ENCODE results near the gene ANKS1B. TPM values are rescaled to one million over a fixed set of nuclear protein-coding genes. Genes with fewer than 3 reads are reported as not detected.

ANKS1B gene
- total and polyA plus RNA-seq, 2 of the 4 experiments (the other 2 are of a cell fraction) = 0.17 to 0.18 TPM

- WGBS, 2 experiments (ENCODE audit: extremely low coverage in 2 of 2, insufficient read length in 1 of 2) = no CpG with 5 or more reads among the region's 4 CpGs
- Histone ChIP-seq H3K79me1 (ENCODE audit: low read depth in 1 of 2, low read length in 2 of 2) (no peaks in the 10 kb centered on the region), H3K18ac (ENCODE audit: low read depth, low read length) (no peak overlapping the region), H4K91ac (ENCODE audit: insufficient read depth, low read depth, low read length) (no peak overlapping the region), H2BK20ac (ENCODE audit: low read depth, low read length) (no peak overlapping the region), H3K9ac (ENCODE audit: low read depth, low read length) (no peak overlapping the region), H4K20me1 (ENCODE audit: insufficient read depth, low read length) (no peaks in the 10 kb centered on the region), H3K56ac (ENCODE audit: extremely low read depth, insufficient read depth, low read length) (no peak overlapping the region), H3K27ac (ENCODE audit: insufficient read depth, low read length) (no peak overlapping the region), H2BK5ac (ENCODE audit: low read depth, low read length, poor library complexity, severe bottlenecking) (no peak overlapping the region), H3K36me3 (ENCODE audit: control insufficient read depth, insufficient read depth, low read length) (peaks cover 8% of the 10 kb centered on the region), H3K4me1 (ENCODE audit: control insufficient read depth, insufficient read depth, low read length) (peaks cover 13% of the 10 kb centered on the region; the same call in 1 of the 2 replicates), H3K4me2 (ENCODE audit: low read depth, low read length) (peak overlapping the region; percentile 41; the same call in 1 of the 2 replicates), H3K4ac (ENCODE audit: low read depth, low read length) (no peak overlapping the region), H2AFZ (replicated peaks; ENCODE audit: low read length, poor library complexity) (no peak overlapping the region), H3K9me1 (ENCODE audit: insufficient read depth, low read length) (peaks cover 9% of the 10 kb centered on the region), H2BK120ac (ENCODE audit: low read depth, low read length) (no peak overlapping the region), H2AK5ac (ENCODE audit: low read depth, low read length) (no peak overlapping the region), H2AK9ac (replicated peaks; ENCODE audit: low read depth, low read length, poor library complexity) (no peak overlapping the region), H3K27me3 (ENCODE audit: control insufficient read depth, insufficient read depth, low read length) (no peaks in the 10 kb centered on the region), H2BK15ac (ENCODE audit: low read depth, low read length) (no peak overlapping the region), H3K14ac (replicated peaks; ENCODE audit: low read depth, low read length) (peak overlapping the region; percentile 17; the same call in 1 of the 2 replicates), H3K23ac (ENCODE audit: low read depth, low read length) (no peak overlapping the region), H3K9me3 (ENCODE audit: control insufficient read depth, insufficient read depth, low read length) (no peaks in the 10 kb centered on the region), H4K5ac (ENCODE audit: low read depth, low read length) (no peak overlapping the region), H4K8ac (ENCODE audit: low read depth in 2 of 2, low read length in 2 of 2) (no peak overlapping the region), H3K4me3 (ENCODE audit: insufficient read depth, low read depth, low read length) (no peak overlapping the region)
- in situ Hi-C loops (cut with MboI; ENCODE audit: low sequenced_read_pairs) (no loop called here), dilution Hi-C loops (cut with HindIII; ENCODE audit: low sequenced_read_pairs, unreplicated experiment) (no loop called here), intact Hi-C loops (cut with micrococcal nuclease) (no loop called here)
- no TSS peak for BruUV-seq (replicated peaks)
- ChIA-PET POLR2A (ENCODE audit: unreplicated experiment) (no interaction called here), CTCF (interaction anchor here (0.6 kb wide), 2 partner anchors 13 to 321 kb away, joined by 3 read pairs; no protein-coding TSS in a partner anchor)
- DNase-seq (peak; percentile 10), ATAC-seq (ENCODE audit: low read depth) (peak; percentile 42)
- TF ChIP-seq MXI1 (IDR thresholded peaks at IDR 0.05; ENCODE audit: borderline replicate concordance, low read depth, low read length) (no peak), ELK1 (IDR thresholded peaks at IDR 0.05; ENCODE audit: borderline replicate concordance, low read depth, low read length) (no peak), NFE2L2 (IDR thresholded peaks at IDR 0.05; ENCODE audit: low read depth, low read length) (no peak), BHLHE40 (IDR thresholded peaks at IDR 0.05; ENCODE audit: low read depth, low read length) (no peak), POLR2A (IDR thresholded peaks at IDR 0.05; ENCODE audit: low read depth, low read length) (no peak), FOS (IDR thresholded peaks at IDR 0.05; ENCODE audit: low read depth, low read length) (no peak), RAD21 (IDR thresholded peaks at IDR 0.05; ENCODE audit: low read length) (no peak), RCOR1 (IDR thresholded peaks at IDR 0.05; ENCODE audit: insufficient replicate concordance, low read length) (no peak), CHD1 (IDR thresholded peaks at IDR 0.05; ENCODE audit: low read depth, low read length) (no peak), MAZ (IDR thresholded peaks at IDR 0.05; ENCODE audit: borderline replicate concordance, low read depth, low read length) (no peak), MAFK (IDR thresholded peaks at IDR 0.05; ENCODE audit: low read depth, low read length) (no peak), RFX5 (IDR thresholded peaks at IDR 0.05; ENCODE audit: low read depth, low read length) (no peak), CEBPB (IDR thresholded peaks at IDR 0.05; ENCODE audit: low read depth, low read length) (no peak), SMC3 (IDR thresholded peaks at IDR 0.05; ENCODE audit: low read depth, low read length) (no peak)
- TF ChIP-seq, protein P1, sequence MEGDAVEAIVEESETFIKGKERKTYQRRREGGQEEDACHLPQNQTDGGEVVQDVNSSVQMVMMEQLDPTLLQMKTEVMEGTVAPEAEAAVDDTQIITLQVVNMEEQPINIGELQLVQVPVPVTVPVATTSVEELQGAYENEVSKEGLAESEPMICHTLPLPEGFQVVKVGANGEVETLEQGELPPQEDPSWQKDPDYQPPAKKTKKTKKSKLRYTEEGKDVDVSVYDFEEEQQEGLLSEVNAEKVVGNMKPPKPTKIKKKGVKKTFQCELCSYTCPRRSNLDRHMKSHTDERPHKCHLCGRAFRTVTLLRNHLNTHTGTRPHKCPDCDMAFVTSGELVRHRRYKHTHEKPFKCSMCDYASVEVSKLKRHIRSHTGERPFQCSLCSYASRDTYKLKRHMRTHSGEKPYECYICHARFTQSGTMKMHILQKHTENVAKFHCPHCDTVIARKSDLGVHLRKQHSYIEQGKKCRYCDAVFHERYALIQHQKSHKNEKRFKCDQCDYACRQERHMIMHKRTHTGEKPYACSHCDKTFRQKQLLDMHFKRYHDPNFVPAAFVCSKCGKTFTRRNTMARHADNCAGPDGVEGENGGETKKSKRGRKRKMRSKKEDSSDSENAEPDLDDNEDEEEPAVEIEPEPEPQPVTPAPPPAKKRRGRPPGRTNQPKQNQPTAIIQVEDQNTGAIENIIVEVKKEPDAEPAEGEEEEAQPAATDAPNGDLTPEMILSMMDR (conservative IDR thresholded peaks at IDR 0.05; ENCODE audit: low read depth, low read length) = no peak
- TF ChIP-seq, protein P2, sequence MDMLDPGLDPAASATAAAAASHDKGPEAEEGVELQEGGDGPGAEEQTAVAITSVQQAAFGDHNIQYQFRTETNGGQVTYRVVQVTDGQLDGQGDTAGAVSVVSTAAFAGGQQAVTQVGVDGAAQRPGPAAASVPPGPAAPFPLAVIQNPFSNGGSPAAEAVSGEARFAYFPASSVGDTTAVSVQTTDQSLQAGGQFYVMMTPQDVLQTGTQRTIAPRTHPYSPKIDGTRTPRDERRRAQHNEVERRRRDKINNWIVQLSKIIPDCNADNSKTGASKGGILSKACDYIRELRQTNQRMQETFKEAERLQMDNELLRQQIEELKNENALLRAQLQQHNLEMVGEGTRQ (IDR thresholded peaks at IDR 0.05; ENCODE audit: low read depth, low read length) = no peak
Observed at GRCh38 chr12:98737322-98737712, 1247.4 kb downstream of the ANKS1B start.

All from IMR-90 (cell line).